Cerebellar nuclear complex (tissue), 1 donor: Measurements from ENCODE around the gene SV2B.
A peak's percentile ranks its signal among the peaks of the same experiment; 100 is the strongest.

Source experiments
- DNase-seq, 2 experiments: peaks; one replicate each; lab custom pipeline; 2025; lab: John Stamatoyannopoulos, UW

SV2B gene

GRCh38 chr15:91141097-91141496 lies 41.0 kb downstream of the SV2B start:
- DNase-seq: no peak

- no peak for DNase-seq
Observed at GRCh38 chr15:91142106-91142744, 42.2 kb downstream of the SV2B start.

- no peak for DNase-seq
Observed at GRCh38 chr15:91142946-91143345, 42.9 kb downstream of the SV2B start.

GRCh38 chr15:91146728-91147127 lies 46.7 kb downstream of the SV2B start:
- no peak for DNase-seq

GRCh38 chr15:91148243-91148642 lies 48.2 kb downstream of the SV2B start:
- DNase-seq: no peak

GRCh38 chr15:91150502-91151160 lies 50.6 kb downstream of the SV2B start:
- DNase-seq: peak; percentile 44 to 72

GRCh38 chr15:91151781-91152563 lies 51.9 kb downstream of the SV2B start:
- no peak for DNase-seq

GRCh38 chr15:91152896-91153581 lies 53.0 kb downstream of the SV2B start:
- DNase-seq: no peak

GRCh38 chr15:91153954-91154353 lies 53.9 kb downstream of the SV2B start:
- no peak for DNase-seq

- no peak for DNase-seq
Observed at GRCh38 chr15:91156175-91156726, 56.2 kb downstream of the SV2B start.

- no peak for DNase-seq
Observed at GRCh38 chr15:91158415-91159394, 58.6 kb downstream of the SV2B start.

GRCh38 chr15:91165850-91166249 lies 65.8 kb downstream of the SV2B start:
- DNase-seq: no peak

- DNase-seq: peak in 1 of 2 experiments; percentile 26
Observed at GRCh38 chr15:91168457-91168856, 68.4 kb downstream of the SV2B start.

GRCh38 chr15:91171334-91171733 lies 71.3 kb downstream of the SV2B start:
- no peak for DNase-seq

- DNase-seq: peak; percentile 28 to 41
Observed at GRCh38 chr15:91182101-91182500, 82.0 kb downstream of the SV2B start.

- peak in 1 of 2 experiments; percentile 50 for DNase-seq
Observed at GRCh38 chr15:91183596-91183995, 83.5 kb downstream of the SV2B start.

- no peak for DNase-seq
Observed at GRCh38 chr15:91184441-91184840, 84.4 kb downstream of the SV2B start.

GRCh38 chr15:91186904-91187656 lies 87.0 kb downstream of the SV2B start:
- DNase-seq: no peak

GRCh38 chr15:91192285-91192684 lies 92.2 kb downstream of the SV2B start:
- DNase-seq: no peak
